PC-3 (cell line): ENCODE results near the gene ZNF236. TPM values are rescaled to one million over a fixed set of nuclear protein-coding genes. Genes with fewer than 3 reads are reported as not detected.

Experiments
- ATAC-seq: fragments of 200-7000 bp; cut with Tn5 transposase; 2 replicates; pipeline ENCODE4 v1.9.1; 2020; ENCODE audit warnings: mild to moderate bottlenecking, moderate library complexity
- BruUV-seq: library from RNA; stranded (reverse); fragments of 400-500 nt; replicated peaks from 2 replicates; lab custom pipeline; 2021; lab: Mats Ljungman, UMichigan
- CTCF ChIA-PET: fragments of 300-600 bp; sonication (Branson Sonifier 250); formaldehyde crosslinking; loops from one replicate; lab custom pipeline; 2022; ENCODE audit warnings: antibody characterized with exemption; lab: Charles Lee
- POLR2A ChIA-PET: fragments of 300-600 bp; sonication (Branson Sonifier 250); formaldehyde crosslinking; loops from one replicate; lab custom pipeline; 2022; ENCODE audit warnings: antibody characterized with exemption; ENCODE audit not compliant: unreplicated experiment; lab: Charles Lee
- DNase-seq: peaks from one replicate; pipeline ENCODE4 v3.0.0-alpha.2; 2015
- H2AFZ ChIP-seq: fragments of 300-600 bp; sonication (generic); 2 replicates; pipeline ENCODE4 v1.6.0; 2016; ENCODE audit warnings: antibody characterized with exemption, low read length
- H3F3A ChIP-seq: fragments of 300-600 bp; sonication (generic); one replicate; pipeline ENCODE4 v1.6.0; 2017; ENCODE audit warnings: antibody characterized with exemption, low read length, control low read depth, mild to moderate bottlenecking; ENCODE audit not compliant: unreplicated experiment
- H3K27ac ChIP-seq: fragments of 300-600 bp; sonication (generic); 2 replicates; pipeline ENCODE4 v1.5.1; 2016; ENCODE audit warnings: mild to moderate bottlenecking, low read length
- H3K27me3 ChIP-seq: fragments of 300-600 bp; sonication (generic); 2 replicates; pipeline ENCODE4 v1.6.1; 2016; ENCODE audit warnings: low read length, mixed read lengths
- H3K36me3 ChIP-seq: fragments of 300-600 bp; sonication (generic); 2 replicates; pipeline ENCODE4 v1.6.1; 2016; ENCODE audit warnings: low read depth, mixed run types, low read length, mixed read lengths
- H3K4me1 ChIP-seq: fragments of 300-600 bp; sonication (generic); 2 replicates; pipeline ENCODE4 v1.5.1; 2016; ENCODE audit warnings: low read length; ENCODE audit not compliant: insufficient read depth
- H3K4me2 ChIP-seq: fragments of 300-600 bp; sonication (generic); 2 replicates; pipeline ENCODE4 v1.6.0; 2016; ENCODE audit warnings: low read length
- H3K4me3 ChIP-seq: fragments of 300-600 bp; sonication (generic); 2 replicates; pipeline ENCODE4 v1.5.1; 2016; ENCODE audit warnings: mild to moderate bottlenecking, low read length, mixed read lengths
- H3K79me2 ChIP-seq: fragments of 300-600 bp; sonication (generic); 2 replicates; pipeline ENCODE4 v1.6.1; 2017; ENCODE audit warnings: low read length, mixed read lengths
- H3K9ac ChIP-seq: fragments of 300-600 bp; sonication (generic); 2 replicates; pipeline ENCODE4 v1.6.0; 2016; ENCODE audit warnings: mild to moderate bottlenecking, low read length
- H3K9me2 ChIP-seq: fragments of 300-600 bp; sonication (generic); replicated peaks from 2 replicates; pipeline ENCODE4 v1.6.1; 2016; ENCODE audit warnings: mixed run types, low read length, mixed read lengths
- H3K9me3 ChIP-seq: fragments of 300-600 bp; sonication (generic); 2 replicates; pipeline ENCODE4 v1.6.1; 2016; ENCODE audit warnings: low read length, mixed read lengths
- H4K20me1 ChIP-seq: fragments of 300-600 bp; sonication (generic); 2 replicates; pipeline ENCODE4 v1.6.1; 2016; ENCODE audit warnings: low read length, mixed read lengths
- CTCF ChIP-seq: fragments of 300-600 bp; sonication (generic); conservative IDR thresholded peaks from 2 replicates; pipeline ENCODE4 v1.5.1; 2017; ENCODE audit warnings: antibody characterized with exemption, low read depth, mild to moderate bottlenecking, low read length
- EZH2 ChIP-seq: fragments of 300-600 bp; sonication (generic); IDR thresholded peaks from one replicate; pipeline ENCODE4 v1.6.1; 2017; ENCODE audit warnings: antibody characterized with exemption, mild to moderate bottlenecking, low read length; ENCODE audit not compliant: unreplicated experiment
- EZH2phosphoT487 ChIP-seq: fragments of 300-600 bp; sonication (generic); IDR thresholded peaks from 2 replicates; pipeline ENCODE4 v1.6.1; 2018; ENCODE audit warnings: mild to moderate bottlenecking, antibody characterized with exemption, low read length, borderline replicate concordance
- intact Hi-C: fragments of 100-400 bp; cut with micrococcal nuclease; formaldehyde crosslinking; loops from 2 replicates; pipeline ENCODE4 v1.9.0; 2023
- total RNA-seq: library from RNA; depleted of rRNA; stranded (reverse); fragments of >200 nt; gene quantifications from 2 replicates; pipeline ENCODE4 v1.2.3, GENCODE V29; 2014

ZNF236 gene
- total RNA-seq, 1 experiment from 2014 or later = 7.7 TPM

GRCh38 chr18:76981396-76981968, 159.1 kb downstream of the ZNF236 start:
- Histone ChIP-seq H3K9me2 (no peaks in the 10 kb centered on the region), H3F3A (no peaks in the 10 kb centered on the region), H3K4me1 (peaks cover 5% of the 10 kb centered on the region), H3K27me3 (no peaks in the 10 kb centered on the region), H3K36me3 (no peaks in the 10 kb centered on the region), H3K79me2 (no peaks in the 10 kb centered on the region), H3K4me3 (no peak overlapping the region), H3K9me3 (no peaks in the 10 kb centered on the region), H3K27ac (no peak overlapping the region), H4K20me1 (no peaks in the 10 kb centered on the region), H2AFZ (no peak overlapping the region), H3K4me2 (no peak overlapping the region), H3K9ac (no peak overlapping the region)
- no TSS peak for BruUV-seq
- POLR2A ChIA-PET = no interaction called here
- CTCF ChIA-PET = no interaction called here
- no peak for ATAC-seq
- DNase-seq = no peak
- intact Hi-C loops = no loop called here
- TF ChIP-seq EZH2phosphoT487 (no peak), EZH2 (no peak), CTCF (no peak)

GRCh38 chr18:76982038-76982437, 159.7 kb downstream of the ZNF236 start:
- no peak for ATAC-seq
- H2AFZ ChIP-seq = no peak overlapping the region
- TF ChIP-seq CTCF (no peak), EZH2 (no peak), EZH2phosphoT487 (no peak)
- ChIA-PET POLR2A (no interaction called here), CTCF (no interaction called here)
- H4K20me1 ChIP-seq = no peaks in the 10 kb centered on the region
- H3K36me3 ChIP-seq = no peaks in the 10 kb centered on the region
- H3K27ac ChIP-seq = no peak overlapping the region
- no peak overlapping the region for H3K4me2 ChIP-seq
- H3F3A ChIP-seq = no peaks in the 10 kb centered on the region
- DNase-seq = no peak
- H3K79me2 ChIP-seq = no peaks in the 10 kb centered on the region
- no TSS peak for BruUV-seq
- H3K9ac ChIP-seq = no peak overlapping the region
- no peaks in the 10 kb centered on the region for H3K9me2 ChIP-seq
- no peaks in the 10 kb centered on the region for H3K27me3 ChIP-seq
- peaks cover 5% of the 10 kb centered on the region for H3K4me1 ChIP-seq
- intact Hi-C loops = no loop called here
- no peaks in the 10 kb centered on the region for H3K9me3 ChIP-seq
- no peak overlapping the region for H3K4me3 ChIP-seq

- H2AFZ ChIP-seq = peak overlapping the region; percentile 60; the same call in 1 of the 2 replicates
- H3K9ac ChIP-seq = no peak overlapping the region
- ChIA-PET CTCF (interaction anchor here (1.0 kb wide), 1 partner anchor 182 kb away, joined by 4 read pairs; no protein-coding TSS in a partner anchor), POLR2A (no interaction called here)
- H3K9me3 ChIP-seq = no peaks in the 10 kb centered on the region
- H3K9me2 ChIP-seq = no peaks in the 10 kb centered on the region
- H3K4me1 ChIP-seq = peaks cover 5% of the 10 kb centered on the region
- H3K4me2 ChIP-seq = peak overlapping the region; percentile 76
- H3K27ac ChIP-seq = no peak overlapping the region
- TF ChIP-seq EZH2 (no peak), CTCF (peak; percentile 91)
- no peaks in the 10 kb centered on the region for H3F3A ChIP-seq
- no peaks in the 10 kb centered on the region for H3K27me3 ChIP-seq
- no peaks in the 10 kb centered on the region for H3K79me2 ChIP-seq
- no peaks in the 10 kb centered on the region for H3K36me3 ChIP-seq
- peak; percentile 91 for DNase-seq
- no peaks in the 10 kb centered on the region for H4K20me1 ChIP-seq
- intact Hi-C loops = loop anchor here (1.0 kb wide), 2 partner anchors 61 to 181 kb away; no protein-coding TSS in a partner anchor
- ATAC-seq = peak; percentile 98
- H3K4me3 ChIP-seq = peak overlapping the region; percentile 47
- BruUV-seq = no TSS peak
Measured at GRCh38 chr18:76982841-76983583, 160.7 kb downstream of the ZNF236 start.
